Measurements from ENCODE around the gene HDAC3.

GRCh38 chr5:141615991-141616720, 20.5 kb downstream of the HDAC3 start:
- TF ChIP-seq MAX (IDR thresholded peaks at IDR 0.05) (no peak), TCF12 (IDR thresholded peaks at IDR 0.05; ENCODE audit: low read depth) (no peak), EP300 (IDR thresholded peaks at IDR 0.05; ENCODE audit: borderline replicate concordance) (no peak), REST (IDR thresholded peaks at IDR 0.05; ENCODE audit: low read depth) (no peak), CEBPB (IDR thresholded peaks at IDR 0.05) (no peak), FOXM1 (IDR thresholded peaks at IDR 0.05; ENCODE audit: borderline replicate concordance, low read depth) (no peak), TAF1 (IDR thresholded peaks at IDR 0.05; ENCODE audit: low read depth) (no peak), YY1 (IDR thresholded peaks at IDR 0.05; ENCODE audit: low read depth) (no peak), NFIC (IDR thresholded peaks at IDR 0.05) (no peak)
